Progenitor cell of endocrine pancreas (in vitro differentiated cells): ENCODE results near the gene C1GALT1C1L. TPM values are rescaled to one million over a fixed set of nuclear protein-coding genes. Genes with fewer than 3 reads are reported as not detected.
"Not testable (repeated sequence)": the region's sequence is repeated elsewhere in the genome, so short reads cannot be mapped to it uniquely, and the experiment has no call there.

ENCODE experiments used
- DNase-seq: peaks from one replicate; pipeline ENCODE4 v3.0.0; 2021; ENCODE audit warnings: low spot score; ENCODE audit not compliant: unreplicated experiment
- H3K27ac Mint-ChIP-seq: 2 replicates; pipeline ENCODE4 v1.8.0; 2021; ENCODE audit warnings: mild to moderate bottlenecking, moderate library complexity, mixed read lengths
- H3K27me3 Mint-ChIP-seq: 2 replicates; pipeline ENCODE4 v1.8.0; 2021; ENCODE audit warnings: mixed read lengths
- H3K36me3 Mint-ChIP-seq: 2 replicates; pipeline ENCODE4 v1.8.0; 2022; ENCODE audit warnings: mixed read lengths; ENCODE audit not compliant: insufficient read depth
- H3K4me1 Mint-ChIP-seq: 2 replicates; pipeline ENCODE4 v1.8.0; 2021; ENCODE audit warnings: low read depth, mixed read lengths
- H3K4me3 Mint-ChIP-seq: 2 replicates; pipeline ENCODE4 v1.8.0; 2021; ENCODE audit warnings: low read depth, mild to moderate bottlenecking, moderate library complexity, mixed read lengths
- H3K9me3 Mint-ChIP-seq: 2 replicates; pipeline ENCODE4 v1.8.0; 2021; ENCODE audit warnings: low read depth, mixed read lengths
- total RNA-seq: library from RNA; stranded (reverse); gene quantifications from 2 replicates; pipeline ENCODE4 v1.2.1, GENCODE V29; 2021
- TF ChIP-seq, protein P1 (sequence below): fragments of 200-600 bp; sonication (generic); IDR thresholded peaks from one replicate; pipeline ENCODE4 v1.5.0; 2021; ENCODE audit warnings: antibody characterized with exemption, mild to moderate bottlenecking; ENCODE audit not compliant: unreplicated experiment

C1GALT1C1L gene
- total RNA-seq, 1 donor from 2014 or later = 0.57 TPM

DNA sequence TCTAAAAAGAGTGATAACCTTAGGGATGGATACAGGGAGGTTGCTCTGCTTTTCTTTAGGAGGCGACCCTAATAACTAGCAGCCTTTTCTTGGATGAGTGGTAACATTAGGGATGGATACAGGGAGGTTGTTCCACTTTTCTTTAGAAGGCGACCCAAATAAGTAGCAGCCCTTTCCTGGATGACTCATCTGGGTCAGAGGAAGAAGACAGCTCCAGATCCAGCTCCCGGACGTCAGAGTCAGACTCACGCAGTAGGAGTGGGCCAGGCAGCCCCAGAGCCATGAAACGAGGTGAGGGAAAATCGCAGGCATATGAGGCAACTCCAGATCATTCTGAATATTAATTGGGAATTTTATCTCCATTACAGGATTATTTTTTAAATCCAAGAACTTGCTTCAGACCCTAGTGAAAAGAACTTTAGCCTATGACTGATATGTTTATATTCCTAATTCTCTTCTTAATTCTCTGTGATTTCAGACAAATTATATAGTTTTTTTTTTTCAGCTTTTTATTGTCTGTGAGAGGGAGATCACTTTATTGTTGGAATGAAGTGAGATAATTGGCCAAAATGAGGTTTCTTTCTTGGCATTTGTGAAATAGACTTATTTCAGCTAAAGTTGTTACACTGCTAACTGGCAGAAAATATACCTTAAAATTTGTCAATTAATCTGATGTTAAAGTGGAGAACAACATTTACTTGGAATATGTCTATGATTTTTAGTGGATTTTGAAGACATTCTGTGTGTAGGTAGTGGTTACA lies 31.2 kb upstream of the C1GALT1C1L start:
- TF ChIP-seq, protein P1, sequence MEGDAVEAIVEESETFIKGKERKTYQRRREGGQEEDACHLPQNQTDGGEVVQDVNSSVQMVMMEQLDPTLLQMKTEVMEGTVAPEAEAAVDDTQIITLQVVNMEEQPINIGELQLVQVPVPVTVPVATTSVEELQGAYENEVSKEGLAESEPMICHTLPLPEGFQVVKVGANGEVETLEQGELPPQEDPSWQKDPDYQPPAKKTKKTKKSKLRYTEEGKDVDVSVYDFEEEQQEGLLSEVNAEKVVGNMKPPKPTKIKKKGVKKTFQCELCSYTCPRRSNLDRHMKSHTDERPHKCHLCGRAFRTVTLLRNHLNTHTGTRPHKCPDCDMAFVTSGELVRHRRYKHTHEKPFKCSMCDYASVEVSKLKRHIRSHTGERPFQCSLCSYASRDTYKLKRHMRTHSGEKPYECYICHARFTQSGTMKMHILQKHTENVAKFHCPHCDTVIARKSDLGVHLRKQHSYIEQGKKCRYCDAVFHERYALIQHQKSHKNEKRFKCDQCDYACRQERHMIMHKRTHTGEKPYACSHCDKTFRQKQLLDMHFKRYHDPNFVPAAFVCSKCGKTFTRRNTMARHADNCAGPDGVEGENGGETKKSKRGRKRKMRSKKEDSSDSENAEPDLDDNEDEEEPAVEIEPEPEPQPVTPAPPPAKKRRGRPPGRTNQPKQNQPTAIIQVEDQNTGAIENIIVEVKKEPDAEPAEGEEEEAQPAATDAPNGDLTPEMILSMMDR = no peak
- Mint-ChIP-seq H3K9me3 (no peaks in the 10 kb centered on the region), H3K27me3 (no peaks in the 10 kb centered on the region), H3K4me1 (peaks cover 5% of the 10 kb centered on the region), H3K27ac (no peak overlapping the region), H3K4me3 (no peak overlapping the region), H3K36me3 (peaks cover 1% of the 10 kb centered on the region)
- DNase-seq = no peak

DNA sequence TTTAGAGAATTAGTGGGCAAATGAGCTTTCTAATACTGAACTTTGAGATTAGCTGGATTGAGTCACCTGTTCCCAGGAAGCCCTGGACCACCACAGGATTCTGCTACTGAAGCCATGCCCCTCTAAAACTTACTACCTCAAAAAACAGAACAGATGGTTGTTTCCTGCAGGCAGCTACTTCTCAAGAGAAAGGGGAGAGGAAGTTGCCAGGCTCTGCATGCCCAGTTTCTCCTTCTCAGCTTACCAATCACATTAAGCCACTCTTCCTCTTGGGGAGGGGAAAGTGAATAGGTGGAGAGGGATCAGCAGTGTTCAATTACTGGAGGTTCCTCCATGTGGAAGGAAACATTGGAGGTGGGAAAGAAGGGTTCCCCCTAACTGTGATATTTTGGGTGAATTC lies 24.9 kb upstream of the C1GALT1C1L start:
- Mint-ChIP-seq H3K36me3 (peaks cover 3% of the 10 kb centered on the region), H3K27ac (no peak overlapping the region), H3K27me3 (no peaks in the 10 kb centered on the region)

DNA sequence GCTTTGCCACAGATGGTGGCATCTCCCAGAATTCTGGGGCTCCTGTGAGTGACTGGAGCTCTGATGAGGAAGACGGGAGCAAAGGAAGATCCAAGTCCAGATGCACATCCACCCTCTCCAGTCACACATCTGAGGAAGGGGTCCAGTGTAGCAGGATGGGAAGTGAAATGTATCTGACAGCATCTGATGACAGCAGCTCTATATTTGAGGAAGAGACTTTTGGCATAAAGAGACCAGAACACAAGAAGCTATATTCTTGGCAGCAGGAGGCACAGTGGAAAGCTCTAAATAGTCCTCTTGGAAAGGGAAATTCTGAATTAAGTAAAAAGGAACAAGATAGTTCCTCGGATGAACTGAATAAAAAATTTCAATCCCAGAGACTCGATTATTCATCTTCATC lies 23.5 kb upstream of the C1GALT1C1L start:
- DNase-seq = no peak
- H3K36me3 Mint-ChIP-seq = peaks cover 3% of the 10 kb centered on the region
- TF ChIP-seq, protein P1 = no peak
- H3K27ac Mint-ChIP-seq = no peak overlapping the region
- no peak overlapping the region for H3K4me3 Mint-ChIP-seq
- no peaks in the 10 kb centered on the region for H3K27me3 Mint-ChIP-seq
- no peaks in the 10 kb centered on the region for H3K4me1 Mint-ChIP-seq
- no peaks in the 10 kb centered on the region for H3K9me3 Mint-ChIP-seq

More for the DNA sequence above, 24.9 kb upstream of the C1GALT1C1L start:
- Mint-ChIP-seq H3K4me3 (no peak overlapping the region), H3K9me3 (no peaks in the 10 kb centered on the region), H3K4me1 (no peaks in the 10 kb centered on the region)
- TF ChIP-seq, protein P1 = no peak
- no peak for DNase-seq

DNA sequence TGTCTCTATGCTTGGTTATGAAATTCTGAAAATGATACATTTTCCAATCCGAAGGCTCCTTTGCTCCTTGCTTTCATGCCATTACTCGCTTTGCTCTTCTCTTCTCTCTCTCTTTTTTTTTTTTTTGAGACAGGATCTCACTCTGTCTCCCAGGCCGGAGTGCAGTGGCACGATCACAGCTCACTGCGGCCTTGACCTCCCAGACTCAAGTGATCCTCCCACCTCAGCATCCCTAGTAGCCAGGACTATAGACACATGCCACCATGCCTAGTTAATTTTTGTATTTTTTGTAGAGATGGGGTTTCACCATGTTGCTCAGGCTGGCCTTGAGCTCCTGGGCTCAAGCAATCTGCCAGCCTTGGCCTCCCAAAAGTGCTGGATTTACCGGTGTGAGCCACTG lies 21.9 kb upstream of the C1GALT1C1L start:
- H3K27me3 Mint-ChIP-seq, H3K27ac Mint-ChIP-seq, H3K36me3 Mint-ChIP-seq: not testable (repeated sequence)

DNA sequence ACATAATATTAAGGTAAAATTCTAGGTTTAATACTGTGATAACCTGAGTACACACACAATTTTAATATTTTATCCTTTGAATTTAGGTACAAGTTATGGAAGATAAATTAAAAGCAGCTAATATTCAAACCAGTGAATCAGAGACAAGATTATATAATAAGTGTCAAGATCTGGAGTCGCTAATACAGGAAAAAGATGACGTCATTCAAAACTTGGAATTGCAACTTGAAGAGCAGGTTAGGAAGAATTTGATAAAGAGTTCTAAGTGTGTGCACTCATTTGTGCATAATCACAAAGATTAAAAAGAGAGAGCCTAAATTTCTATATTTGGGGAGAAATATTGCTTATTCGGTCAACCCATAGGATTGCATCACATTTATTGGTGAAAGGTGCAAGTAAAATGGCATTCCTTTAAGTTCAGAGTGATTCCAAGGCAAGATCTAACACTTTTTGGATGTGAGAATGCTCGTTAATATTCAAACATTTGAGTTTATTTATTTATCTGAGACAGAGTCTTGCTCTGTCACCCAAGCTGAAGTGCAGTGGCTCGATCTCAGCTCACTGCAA lies 16.3 kb upstream of the C1GALT1C1L start:
- H3K4me1 Mint-ChIP-seq = no peaks in the 10 kb centered on the region

More for the DNA sequence above, 21.9 kb upstream of the C1GALT1C1L start:
- H3K4me3 Mint-ChIP-seq, DNase-seq, H3K4me1 Mint-ChIP-seq, H3K9me3 Mint-ChIP-seq: not testable (repeated sequence)

More for the DNA sequence above, 16.3 kb upstream of the C1GALT1C1L start:
- H3K36me3 Mint-ChIP-seq = peaks cover 1% of the 10 kb centered on the region
- DNase-seq = no peak
- no peaks in the 10 kb centered on the region for H3K27me3 Mint-ChIP-seq
- H3K27ac Mint-ChIP-seq = no peak overlapping the region
- TF ChIP-seq, protein P1 = no peak
- H3K4me3 Mint-ChIP-seq = no peak overlapping the region
- peaks cover 4% of the 10 kb centered on the region for H3K9me3 Mint-ChIP-seq
